Heart right ventricle (tissue), 16 donors: ENCODE results near the gene LYRM9. TPM values are rescaled to one million over a fixed set of nuclear protein-coding genes. Genes with fewer than 3 reads are reported as not detected.
A peak's percentile ranks its signal among the peaks of the same experiment; 100 is the strongest.

ENCODE experiments used
- ATAC-seq, 8 donors: fragments of 200-7000 bp; cut with Tn5 transposase; one replicate each; pipeline ENCODE4 v1.9.1; 2020; ENCODE audit warnings: mild to moderate bottlenecking in 8 of 8, moderate library complexity in 8 of 8, moderate number of reproducible peaks in 1 of 8
- DNase-seq, 2 donors: peaks; one replicate each; pipeline ENCODE4 v3.0.0-alpha.2; 2020
- H3K27ac ChIP-seq, 10 donors: fragments of 200-600 bp; sonication (generic) in 2 of 10; one replicate each; pipeline versions ENCODE4 v1.5.0 to v1.8.0; 2020 to 2022; ENCODE audit warnings: mild to moderate bottlenecking in 3 of 10
- H3K27me3 ChIP-seq, 7 donors: fragments of 200-600 bp; one replicate each; pipeline ENCODE4 v1.8.0; 2021 to 2022; ENCODE audit warnings: mild to moderate bottlenecking in 2 of 7
- H3K36me3 ChIP-seq, 9 donors: fragments of 200-600 bp; sonication (generic) in 1 of 9; one replicate each; pipeline versions ENCODE4 v1.5.0 to v1.8.0; 2020 to 2022; ENCODE audit warnings: mild to moderate bottlenecking in 2 of 9
- H3K4me1 ChIP-seq, 9 donors: fragments of 200-600 bp; sonication (generic) in 1 of 9; one replicate each; pipeline versions ENCODE4 v1.5.0 to v1.8.0; 2020 to 2022; ENCODE audit warnings: mild to moderate bottlenecking in 4 of 9
- H3K4me3 ChIP-seq, 10 donors: fragments of 200-600 bp; sonication (generic) in 2 of 10; one replicate each; pipeline versions ENCODE4 v1.5.0 to v1.8.0; 2020 to 2022; ENCODE audit warnings: mild to moderate bottlenecking in 7 of 10, moderate library complexity in 2 of 10
- H3K9me3 ChIP-seq, 11 donors: fragments of 200-600 bp in 10 of 11; sonication (generic) in 2 of 11; one replicate each; pipeline versions ENCODE4 v1.5.0 to v1.8.0; 2013 to 2022; ENCODE audit warnings: mild to moderate bottlenecking in 2 of 11, control low read depth in 1 of 11, moderate library complexity in 1 of 11
- WGBS, 2 donors: extraction: QIAGEN DNeasy Blood & Tissue Kit; methylation state at CpG; one replicate each; pipeline ENCODE4 v1.1.7; 2013; ENCODE audit warnings: inconsistent platforms in 1 of 2; 5-methylcytosine and 5-hydroxymethylcytosine counted together
- intact Hi-C, 10 donors: fragments of 100-400 bp; cut with DNase I; formaldehyde crosslinking; loops; one replicate each; pipeline versions ENCODE4 v1.11.1 to v1.14.2; 2022
- polyA plus RNA-seq, 2 donors: library from polyadenylated mRNA; stranded (reverse); fragments of 200-250 nt; gene quantifications; one replicate each; pipeline ENCODE4 v1.2.3, GENCODE V29; 2013
- total RNA-seq, 10 donors: library from RNA; stranded (reverse); fragmentation: NEBNext Ultra II Directional in 3 of 10; extraction: Animal tissue kit (Norgen Biotek cat#: 25700) in 3 of 10; gene quantifications; one replicate each; pipeline versions ENCODE4 v1.2.1 to v1.2.4, GENCODE V29; 2021 to 2023
- TF ChIP-seq, protein P1 (sequence below), 9 donors: fragments of 200-600 bp; sonication (generic) in 2 of 9; IDR thresholded peaks; one replicate each; pipeline versions ENCODE4 v1.5.0 to v1.8.0; 2021 to 2022; ENCODE audit warnings: antibody characterized with exemption in 9 of 9, mild to moderate bottlenecking in 5 of 9, moderate library complexity in 1 of 9
- donor health status: Arrhythmogenic right ventricular cardiomyopathy.
- donor health status: ischemic (EF 13 %, LVEDD 7.1; RV severe dilation, severe dysfunction).
- donor health status: healthy with polysubstance abuse.
- donor health status: DM: no; HTN: yes; CAD: no.
- donor health status: DM: no; HTN: no; CAD: no.
- donor health status: ischemic (EF 25% LVEDD 6.9; RV normal size, moderate dysfunction).
- donor health status: ischemic (EF 25% LVEDD 5.7; RV mildly dilated, moderate dysfunction).
- donor health status: healthy.
- donor health status: DM: yes; HTN: yes; CAD: no.
- donor health status: Ischemic cardiomyopathy.
- donor health status: ischemic (EF 35%, LVEDD 5.7; RV mildly dilated, moderate dysfunction).
- donor health status: nonischemic (EF 11% LVEDD 7.7; RV severe dilation, severe dysfunction).
- donor health status: DM: yes; HTN: yes; CAD: no.
- donor health status: PGD.
- donor health status: ischemic (EF 29% LVEDD 5.4; RV normal size, mild dysfunction).
- donor health status: nonischemic (EF 23%, LVEDD 6.1; RV moderate dilation, normal function).

LYRM9 gene
- total and polyA plus RNA-seq, 12 donors = 4.1 to 13.3 (median 9.4) TPM

DNA sequence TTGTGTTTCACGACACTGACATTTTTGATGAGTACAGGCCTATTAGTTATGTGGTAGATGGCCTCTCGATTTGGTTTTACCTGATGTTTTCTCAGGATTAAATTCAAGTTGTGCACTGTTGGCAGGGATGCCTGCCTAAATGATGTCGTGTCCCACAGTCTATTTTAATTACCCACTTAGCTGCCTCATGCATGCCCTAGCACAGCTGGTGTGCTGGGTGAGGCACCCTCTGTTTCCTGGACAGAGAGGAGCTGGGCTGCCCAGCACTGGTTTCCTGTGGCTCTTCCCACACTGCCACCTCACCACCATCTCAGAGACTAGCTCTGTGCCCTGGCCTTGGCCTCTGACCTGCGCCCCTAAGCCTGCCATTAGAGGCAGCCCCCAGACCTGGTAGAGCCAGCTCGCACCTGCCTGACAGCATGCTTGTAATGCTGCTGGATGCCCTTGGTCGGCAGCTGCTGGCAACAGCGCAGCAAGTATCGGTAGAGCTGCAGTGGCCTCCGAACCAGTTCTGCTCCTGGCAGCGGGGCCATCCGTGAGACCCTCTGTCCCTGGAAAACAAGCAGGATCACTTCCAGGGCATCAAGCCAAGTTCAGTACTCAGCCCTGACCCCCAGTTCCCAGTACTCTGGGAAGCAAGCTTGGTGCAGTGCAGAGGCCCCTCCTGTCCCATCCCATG, 10.9 kb downstream of the LYRM9 start:
- ATAC-seq = peak in 5 of 8 donors; percentile 28 to 65 (median 43)
- intact Hi-C loops = loop anchor here in 5 of 10 donors (2.0 to 10.0 kb wide), 3 partner anchors 78 to 278 kb away; no protein-coding TSS in a partner anchor

DNA sequence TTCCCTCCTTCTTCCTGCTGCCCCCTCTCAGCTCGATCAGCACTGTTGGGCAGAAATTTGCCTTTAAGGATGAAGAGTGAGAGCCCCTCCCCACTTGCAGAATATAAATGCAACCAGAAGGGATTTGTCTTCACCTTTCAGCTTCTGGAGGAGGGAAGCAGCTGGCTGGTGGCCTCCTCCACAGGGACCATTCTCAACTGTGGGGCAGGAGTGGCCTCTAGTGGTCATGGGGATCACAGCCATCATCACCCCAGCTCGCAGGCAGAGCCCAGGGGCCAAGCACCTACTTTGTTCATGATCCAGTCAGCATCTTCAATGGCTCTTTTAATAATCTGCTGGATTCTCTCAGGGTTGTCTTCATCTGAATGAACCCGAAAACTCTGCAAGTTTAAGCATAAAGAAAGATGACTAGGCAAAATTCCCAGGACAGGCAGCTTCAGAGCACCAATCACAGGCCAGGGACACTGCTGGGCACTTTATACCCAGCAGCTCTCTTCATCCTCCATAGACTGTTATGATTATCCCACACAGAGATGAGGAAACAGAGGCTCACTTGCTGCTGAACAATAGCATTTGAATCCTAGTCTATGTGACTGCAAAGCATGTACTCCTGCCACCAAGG, 13.1 kb downstream of the LYRM9 start:
- TF ChIP-seq, protein P1, sequence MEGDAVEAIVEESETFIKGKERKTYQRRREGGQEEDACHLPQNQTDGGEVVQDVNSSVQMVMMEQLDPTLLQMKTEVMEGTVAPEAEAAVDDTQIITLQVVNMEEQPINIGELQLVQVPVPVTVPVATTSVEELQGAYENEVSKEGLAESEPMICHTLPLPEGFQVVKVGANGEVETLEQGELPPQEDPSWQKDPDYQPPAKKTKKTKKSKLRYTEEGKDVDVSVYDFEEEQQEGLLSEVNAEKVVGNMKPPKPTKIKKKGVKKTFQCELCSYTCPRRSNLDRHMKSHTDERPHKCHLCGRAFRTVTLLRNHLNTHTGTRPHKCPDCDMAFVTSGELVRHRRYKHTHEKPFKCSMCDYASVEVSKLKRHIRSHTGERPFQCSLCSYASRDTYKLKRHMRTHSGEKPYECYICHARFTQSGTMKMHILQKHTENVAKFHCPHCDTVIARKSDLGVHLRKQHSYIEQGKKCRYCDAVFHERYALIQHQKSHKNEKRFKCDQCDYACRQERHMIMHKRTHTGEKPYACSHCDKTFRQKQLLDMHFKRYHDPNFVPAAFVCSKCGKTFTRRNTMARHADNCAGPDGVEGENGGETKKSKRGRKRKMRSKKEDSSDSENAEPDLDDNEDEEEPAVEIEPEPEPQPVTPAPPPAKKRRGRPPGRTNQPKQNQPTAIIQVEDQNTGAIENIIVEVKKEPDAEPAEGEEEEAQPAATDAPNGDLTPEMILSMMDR (IDR thresholded peaks at IDR 0.05) = peak; percentile 67 to 91 (median 87)
- Histone ChIP-seq H3K4me3 (no peak overlapping the region), H3K27ac (no peak overlapping the region), H3K9me3 (no peaks in the 10 kb centered on the region), H3K27me3 (no peaks in the 10 kb centered on the region), H3K4me1 (peaks cover 0 to 21% (median 4%) of the 10 kb centered on the region in 9 donors), H3K36me3 (peaks cover 0 to 18% (median 0%) of the 10 kb centered on the region in 9 donors)
- DNase-seq (peak; percentile 71 to 80), ATAC-seq (peak; percentile 86 to 95 (median 92))
- intact Hi-C loops = loop anchor here (1.0 to 10.0 kb wide), 13 partner anchors 38 to 275 kb away; no protein-coding TSS in a partner anchor
- 21 to 22% methylated on average over 3 of the region's 3 CpGs for WGBS, 2 donors

More for the DNA sequence above, 10.9 kb downstream of the LYRM9 start:
- H3K27ac ChIP-seq = no peak overlapping the region
- WGBS, 2 donors = 74% methylated on average over 11 of the region's 11 CpGs
- no peak for DNase-seq
- H3K27me3 ChIP-seq = no peaks in the 10 kb centered on the region
- no peak overlapping the region for H3K4me3 ChIP-seq
- H3K9me3 ChIP-seq = no peaks in the 10 kb centered on the region
- TF ChIP-seq, protein P1 (IDR thresholded peaks at IDR 0.05) = no peak
- peaks cover 0 to 21% (median 4%) of the 10 kb centered on the region in 9 donors for H3K4me1 ChIP-seq
- peaks cover 0 to 11% (median 0%) of the 10 kb centered on the region in 9 donors for H3K36me3 ChIP-seq

- TF ChIP-seq, protein P1 (IDR thresholded peaks at IDR 0.05) = no peak
- WGBS, 2 donors = 80 to 82% methylated on average over 13 of the region's 13 CpGs
- Histone ChIP-seq H3K27ac (no peak overlapping the region), H3K36me3 (peaks cover 0 to 18% (median 0%) of the 10 kb centered on the region in 9 donors), H3K4me3 (no peak overlapping the region), H3K27me3 (no peaks in the 10 kb centered on the region), H3K4me1 (peaks cover 0 to 21% (median 4%) of the 10 kb centered on the region in 9 donors), H3K9me3 (no peaks in the 10 kb centered on the region)
- intact Hi-C loops = loop anchor here in 7 of 10 donors (2.0 to 10.0 kb wide), 6 partner anchors 37 to 227 kb away; no protein-coding TSS in a partner anchor
- DNase-seq (peak in 1 of 2 donors; percentile 42), ATAC-seq (peak in 2 of 8 donors; percentile 27 to 54)
Observed at GRCh38 chr17:27878776-27879562, 14.2 kb downstream of the LYRM9 start.

DNA sequence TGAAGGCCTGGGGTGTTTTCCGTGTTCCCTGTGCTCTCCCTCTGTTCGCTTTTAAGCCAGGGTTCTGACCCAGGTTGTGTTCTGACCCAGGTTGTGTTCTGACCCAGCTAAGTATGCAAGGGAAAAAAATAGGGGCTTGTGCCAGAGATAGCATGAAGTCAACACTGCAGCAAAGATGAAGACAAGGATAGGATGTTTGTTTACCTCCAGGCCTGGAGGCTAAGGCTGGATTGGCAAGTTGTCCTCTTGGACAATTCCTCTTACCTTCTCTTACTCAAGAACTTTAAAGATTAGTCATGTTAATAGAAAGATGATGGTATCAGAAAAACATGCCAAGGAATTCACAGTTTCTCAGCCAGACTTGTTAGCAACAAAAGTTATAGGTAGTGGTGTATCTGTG, 19.4 kb downstream of the LYRM9 start:
- ATAC-seq = no peak

More for the DNA sequence above, 19.4 kb downstream of the LYRM9 start:
- Histone ChIP-seq H3K27me3 (no peaks in the 10 kb centered on the region), H3K4me1 (no peaks in the 10 kb centered on the region), H3K4me3 (no peak overlapping the region), H3K36me3 (peaks cover 0 to 18% (median 0%) of the 10 kb centered on the region in 9 donors), H3K9me3 (peaks cover 0 to 6% (median 0%) of the 10 kb centered on the region in 11 donors), H3K27ac (no peak overlapping the region)
- TF ChIP-seq, protein P1 (IDR thresholded peaks at IDR 0.05) = no peak
- no peak for DNase-seq
- intact Hi-C loops = loop anchor here in 1 of 10 donors (10.0 kb wide), 1 partner anchor 209 kb away; no protein-coding TSS in a partner anchor
- 98 to 100% methylated on average over 2 of the region's 2 CpGs for WGBS, 2 donors
